Activated naive CD4-positive, alpha-beta T cell treated with anti-CD3 and anti-CD28 coated beads, Interleukin-2, amount 10 ng/mL, durations not matched to agents 7 days and 5 days (primary cell): Measurements from ENCODE around the gene FKBP10.

Experiments used
- CTCF ChIA-PET: fragments of 350-600 bp; sonication (Branson Sonifier 250); formaldehyde crosslinking; loops from one replicate; lab custom pipeline; 2021; ENCODE audit warnings: antibody characterized with exemption; lab: Charles Lee
- DNase-seq: peaks from one replicate; pipeline ENCODE4 v3.0.0-alpha.2; 2020
- H3K27ac Mint-ChIP-seq: one replicate; pipeline ENCODE4 v1.8.0; 2021; ENCODE audit warnings: mild to moderate bottlenecking, moderate library complexity, mixed read lengths
- H3K27me3 Mint-ChIP-seq: one replicate; pipeline ENCODE4 v1.8.0; 2021; ENCODE audit warnings: mild to moderate bottlenecking, mixed read lengths
- H3K36me3 Mint-ChIP-seq: one replicate; pipeline ENCODE4 v1.8.0; 2021; ENCODE audit warnings: mixed read lengths
- H3K4me1 Mint-ChIP-seq: one replicate; pipeline ENCODE4 v1.8.0; 2021; ENCODE audit warnings: mixed read lengths
- H3K4me3 Mint-ChIP-seq: one replicate; pipeline ENCODE4 v1.8.0; 2021; ENCODE audit warnings: mild to moderate bottlenecking, moderate library complexity, mixed read lengths
- H3K9me3 Mint-ChIP-seq: one replicate; pipeline ENCODE4 v1.8.0; 2021; ENCODE audit warnings: mixed read lengths

FKBP10 gene

GRCh38 chr17:41860254-41860931 lies 47.6 kb downstream of the FKBP10 start:
- H3K4me3 Mint-ChIP-seq, result no peak overlapping the region
- no peaks in the 10 kb centered on the region for H3K27me3 Mint-ChIP-seq
- DNase-seq, result no peak
- no peaks in the 10 kb centered on the region for H3K9me3 Mint-ChIP-seq
- no peak overlapping the region for H3K27ac Mint-ChIP-seq
- H3K36me3 Mint-ChIP-seq, result no peaks in the 10 kb centered on the region
- CTCF ChIA-PET, result no interaction called here
- peaks cover 14% of the 10 kb centered on the region for H3K4me1 Mint-ChIP-seq

GRCh38 chr17:41863074-41863848 lies 50.5 kb downstream of the FKBP10 start:
- peaks cover 27% of the 10 kb centered on the region for H3K4me1 Mint-ChIP-seq
- H3K4me3 Mint-ChIP-seq, result no peak overlapping the region
- H3K9me3 Mint-ChIP-seq, result no peaks in the 10 kb centered on the region
- CTCF ChIA-PET, result interaction anchor here (1.5 kb wide), 1 partner anchor 32 kb away, joined by 3 read pairs; no protein-coding TSS in a partner anchor
- peaks cover 9% of the 10 kb centered on the region for H3K36me3 Mint-ChIP-seq
- no peak overlapping the region for H3K27ac Mint-ChIP-seq
- no peaks in the 10 kb centered on the region for H3K27me3 Mint-ChIP-seq
- peak; percentile 44 for DNase-seq

- Mint-ChIP-seq H3K27ac (no peak overlapping the region), H3K4me3 (no peak overlapping the region), H3K27me3 (no peaks in the 10 kb centered on the region), H3K4me1 (peaks cover 39% of the 10 kb centered on the region), H3K36me3 (peaks cover 15% of the 10 kb centered on the region), H3K9me3 (no peaks in the 10 kb centered on the region)
- CTCF ChIA-PET, result interaction anchor here (1.5 kb wide), 1 partner anchor 30 kb away, joined by 3 read pairs; no protein-coding TSS in a partner anchor
- no peak for DNase-seq
These were observed 51.7 kb downstream of the FKBP10 start for GRCh38 chr17:41864498-41864835.

GRCh38 chr17:41864836-41865595 lies 52.2 kb downstream of the FKBP10 start, which contains the start of gene KLHL11:
Gene KLHL11 (minus strand): TSS chr17:41865423. CDS start chr17:41865370, 53 bp downstream.
- DNase-seq, result peak; percentile 92
- Mint-ChIP-seq H3K27ac (no peak within 1 kb of the TSS), H3K4me1 (peaks cover 37% of the 10 kb centered on the region), H3K9me3 (no peaks in the 10 kb centered on the region), H3K36me3 (peaks cover 16% of the 10 kb centered on the region), H3K27me3 (no peaks in the 10 kb centered on the region), H3K4me3 (no peak within 1 kb of the TSS)
- CTCF ChIA-PET, result interaction anchor here (1.5 kb wide), 1 partner anchor 30 kb away, joined by 3 read pairs; no protein-coding TSS in a partner anchor

GRCh38 chr17:41865596-41865893 lies 52.7 kb downstream of the FKBP10 start:
- Mint-ChIP-seq H3K27ac (no peak overlapping the region), H3K36me3 (peaks cover 21% of the 10 kb centered on the region), H3K27me3 (no peaks in the 10 kb centered on the region), H3K4me3 (no peak overlapping the region), H3K4me1 (peaks cover 36% of the 10 kb centered on the region), H3K9me3 (no peaks in the 10 kb centered on the region)
- CTCF ChIA-PET, result no interaction called here
- DNase-seq, result no peak

GRCh38 chr17:41868568-41868967 lies 55.8 kb downstream of the FKBP10 start:
- Mint-ChIP-seq H3K27ac (peak overlapping the region; percentile 88), H3K9me3 (no peaks in the 10 kb centered on the region), H3K4me3 (no peak overlapping the region), H3K27me3 (no peaks in the 10 kb centered on the region), H3K36me3 (peaks cover 45% of the 10 kb centered on the region), H3K4me1 (peaks cover 30% of the 10 kb centered on the region)
- CTCF ChIA-PET, result interaction anchor here (0.6 kb wide), 1 partner anchor 36 kb away, joined by 3 read pairs; no protein-coding TSS in a partner anchor
- peak; percentile 23 for DNase-seq

GRCh38 chr17:41869426-41869825 lies 56.6 kb downstream of the FKBP10 start:
- CTCF ChIA-PET, result no interaction called here
- Mint-ChIP-seq H3K27ac (no peak overlapping the region), H3K27me3 (no peaks in the 10 kb centered on the region), H3K4me1 (peaks cover 30% of the 10 kb centered on the region), H3K9me3 (no peaks in the 10 kb centered on the region), H3K4me3 (no peak overlapping the region), H3K36me3 (peaks cover 49% of the 10 kb centered on the region)
- no peak for DNase-seq

- Mint-ChIP-seq H3K27me3 (no peaks in the 10 kb centered on the region), H3K4me3 (no peak overlapping the region), H3K4me1 (peaks cover 30% of the 10 kb centered on the region), H3K36me3 (peaks cover 51% of the 10 kb centered on the region), H3K9me3 (no peaks in the 10 kb centered on the region), H3K27ac (no peak overlapping the region)
- DNase-seq, result no peak
- CTCF ChIA-PET, result interaction anchor here (0.6 kb wide), 1 partner anchor 9 kb away, joined by 3 read pairs; no protein-coding TSS in a partner anchor
These were observed 57.3 kb downstream of the FKBP10 start for GRCh38 chr17:41870097-41870496.

- Mint-ChIP-seq H3K4me1 (peaks cover 27% of the 10 kb centered on the region), H3K4me3 (no peak overlapping the region), H3K9me3 (no peaks in the 10 kb centered on the region), H3K36me3 (peaks cover 51% of the 10 kb centered on the region), H3K27me3 (no peaks in the 10 kb centered on the region), H3K27ac (no peak overlapping the region)
- CTCF ChIA-PET, result interaction anchor here (0.6 kb wide), 1 partner anchor 8 kb away, joined by 3 read pairs; no protein-coding TSS in a partner anchor
- no peak for DNase-seq
These were observed 57.8 kb downstream of the FKBP10 start for GRCh38 chr17:41870627-41871026.

- DNase-seq, result no peak
- Mint-ChIP-seq H3K36me3 (peaks cover 58% of the 10 kb centered on the region), H3K4me1 (peaks cover 26% of the 10 kb centered on the region), H3K27me3 (no peaks in the 10 kb centered on the region), H3K4me3 (no peak overlapping the region), H3K27ac (no peak overlapping the region), H3K9me3 (no peaks in the 10 kb centered on the region)
- CTCF ChIA-PET, result no interaction called here
These were observed 59.0 kb downstream of the FKBP10 start for GRCh38 chr17:41871789-41872188.
